Endothelial cell of umbilical vein (primary cell): Measurements from ENCODE around the gene STAG1. TPM values are rescaled to one million over a fixed set of nuclear protein-coding genes. Genes with fewer than 3 reads are reported as not detected.
"Not testable (repeated sequence)": the region's sequence is repeated elsewhere in the genome, so short reads cannot be mapped to it uniquely, and the experiment has no call there.

Source experiments
- BruUV-seq: library from RNA; stranded (reverse); fragments of 400-500 nt; replicated peaks from 2 replicates; lab custom pipeline; 2021; lab: Mats Ljungman, UMichigan
- CTCF ChIA-PET: fragments of 300-600, 350-600 bp; sonication (Branson Sonifier 250); formaldehyde crosslinking; loops from one replicate; lab custom pipeline; 2021; ENCODE audit warnings: antibody characterized with exemption, inconsistent platforms; lab: Charles Lee
- POLR2A ChIA-PET: fragments of 300-600, 350-600 bp; sonication (Branson Sonifier 250); formaldehyde crosslinking; loops from one replicate; lab custom pipeline; 2021; ENCODE audit warnings: antibody characterized with exemption, inconsistent platforms; lab: Charles Lee
- DNase-seq: peaks from one replicate; pipeline ENCODE4 v3.0.0-alpha.2; 2011; ENCODE audit warnings: low read depth, low spot score
- FAIRE-seq: peaks from 2 replicates; lab custom pipeline; 2011; peaks lifted over from hg19 to GRCh38; lab: Jason Lieb, UNC
- H2AFZ ChIP-seq: 2 replicates; pipeline ENCODE4 v1.6.0; 2012; ENCODE audit warnings: low read depth, low read length, control low read depth, inconsistent platforms
- H3K27ac ChIP-seq: 2 replicates; pipeline ENCODE4 v1.5.1; 2011; ENCODE audit warnings: low read depth, mild to moderate bottlenecking, control low read depth, low read length, moderate library complexity; ENCODE audit not compliant: insufficient read depth
- H3K27me3 ChIP-seq, 2 experiments: 2 replicates each; pipeline versions ENCODE4 v1.6.0 to v1.6.1; 2011; ENCODE audit warnings: low read length in 2 of 2, mixed read lengths in 1 of 2; ENCODE audit not compliant: control insufficient read depth in 2 of 2, insufficient read depth in 2 of 2
- H3K36me3 ChIP-seq, 2 experiments: 2 replicates in 1 of 2; 3 replicates in 1 of 2; pipeline ENCODE4 v1.5.1; 2011; ENCODE audit warnings: low read length in 2 of 2, mild to moderate bottlenecking in 1 of 2, moderate library complexity in 1 of 2; ENCODE audit not compliant: control insufficient read depth in 2 of 2, insufficient read depth in 2 of 2; ENCODE audit errors: extremely low read depth in 1 of 2
- H3K4me1 ChIP-seq: 3 replicates; pipeline ENCODE4 v1.5.1; 2011; ENCODE audit warnings: mild to moderate bottlenecking, low read length; ENCODE audit not compliant: control insufficient read depth, insufficient read depth; ENCODE audit errors: extremely low read depth
- H3K4me2 ChIP-seq: 2 replicates; pipeline ENCODE4 v1.6.1; 2011; ENCODE audit warnings: low read length, control low read depth, mixed read lengths; ENCODE audit not compliant: insufficient read depth
- H3K4me3 ChIP-seq, 3 experiments: fragments of 200-600 bp in 1 of 3; sonication (generic), shearing (Covaris generic) in 1 of 3; replicated peaks in 1 of 3; 2 replicates each; pipeline ENCODE4 v1.5.1; 2011 to 2016; ENCODE audit warnings: control low read depth in 3 of 3, low read length in 3 of 3, mild to moderate bottlenecking in 2 of 3, inconsistent platforms in 1 of 3, low read depth in 1 of 3, moderate library complexity in 1 of 3; ENCODE audit not compliant: insufficient read depth in 1 of 3
- H3K79me2 ChIP-seq: 2 replicates; pipeline ENCODE4 v1.6.0; 2012; ENCODE audit warnings: low read length, inconsistent platforms; ENCODE audit not compliant: control insufficient read depth, insufficient read depth
- H3K9ac ChIP-seq: replicated peaks from 2 replicates; pipeline ENCODE3; 2011; ENCODE audit warnings: low read length, control low read depth; ENCODE audit not compliant: insufficient read depth; ENCODE audit errors: extremely low read depth
- H3K9me1 ChIP-seq: replicated peaks from 3 replicates; pipeline ENCODE4 v1.6.0; 2011; ENCODE audit warnings: mild to moderate bottlenecking, low read length; ENCODE audit not compliant: control insufficient read depth, insufficient read depth; ENCODE audit errors: extremely low read depth
- H3K9me3 ChIP-seq: replicated peaks from 2 replicates; pipeline ENCODE4 v1.5.1; 2012; ENCODE audit warnings: low read length, inconsistent platforms; ENCODE audit not compliant: control insufficient read depth, insufficient read depth
- H4K20me1 ChIP-seq: replicated peaks from 2 replicates; pipeline ENCODE3; 2011; ENCODE audit warnings: mild to moderate bottlenecking, low read length; ENCODE audit not compliant: control insufficient read depth, insufficient read depth; ENCODE audit errors: extremely low read depth
- EZH2 ChIP-seq: IDR thresholded peaks from 2 replicates; pipeline ENCODE4 v1.6.1; 2012; ENCODE audit warnings: borderline replicate concordance, low read depth, mild to moderate bottlenecking, moderate library complexity, low read length, inconsistent platforms; ENCODE audit not compliant: severe bottlenecking
- FOS ChIP-seq: IDR thresholded peaks from 2 replicates; pipeline ENCODE4 v1.6.1; 2011; ENCODE audit warnings: mild to moderate bottlenecking, low read length, moderate library complexity, borderline replicate concordance; ENCODE audit not compliant: insufficient read depth
- GATA2 ChIP-seq: IDR thresholded peaks from 2 replicates; pipeline ENCODE4 v1.7.0; 2011; ENCODE audit warnings: low read depth, mild to moderate bottlenecking, moderate library complexity, mixed read lengths, low read length; ENCODE audit not compliant: insufficient read length, insufficient read depth
- JUN ChIP-seq: IDR thresholded peaks from 2 replicates; pipeline ENCODE4 v1.6.1; 2011; ENCODE audit warnings: borderline replicate concordance, low read depth; ENCODE audit not compliant: insufficient read length, insufficient read depth
- MYC ChIP-seq: IDR thresholded peaks from one replicate; pipeline ENCODE4 v1.6.1; 2011; ENCODE audit warnings: mild to moderate bottlenecking, low read depth, low read length
- POLR2A ChIP-seq: IDR thresholded peaks from 2 replicates; pipeline ENCODE4 v1.6.1; 2012; ENCODE audit warnings: low read depth, mild to moderate bottlenecking, control low read depth, low read length
- POLR2AphosphoS5 ChIP-seq: IDR thresholded peaks from 2 replicates; pipeline ENCODE4 v1.6.1; 2012; ENCODE audit warnings: low read depth, mild to moderate bottlenecking, control low read depth, low read length, moderate library complexity; ENCODE audit not compliant: insufficient read depth
- dilution Hi-C: fragments of 300-500 bp; cut with MboI; formaldehyde crosslinking; loops from one replicate; pipeline ENCODE4 v1.15.0; 2019; ENCODE audit warnings: low sequenced_read_pairs; ENCODE audit not compliant: extremely low pct_ligation_motif_present
- intact Hi-C: fragments of 100-400 bp; cut with micrococcal nuclease; formaldehyde crosslinking; loops from one replicate; pipeline ENCODE4 v1.10.0; 2022
- polyA plus RNA-seq, 4 experiments: library from polyadenylated mRNA; depleted of rRNA in 3 of 4; stranded (reverse) in 3 of 4; unstranded in 1 of 4; fragments of >200 nt; gene quantifications; 2 replicates each; pipeline versions ENCODE4 v1.2.1 to v1.2.3, GENCODE V29; 2011 to 2012; ENCODE audit warnings: missing spikeins in 1 of 4
- total RNA-seq: library from RNA; stranded (reverse); gene quantifications from 2 replicates; pipeline ENCODE4 v1.2.3, GENCODE V29; 2021
- TF ChIP-seq, protein P1 (sequence below), 2 donors: IDR thresholded peaks; 1 replicate in 1 of 2; 2 replicates in 1 of 2; pipeline ENCODE4 v1.5.1; 2011; ENCODE audit warnings: low read length in 2 of 2, mild to moderate bottlenecking in 2 of 2, moderate library complexity in 2 of 2, control low read depth in 1 of 2, inconsistent platforms in 1 of 2, low read depth in 1 of 2; ENCODE audit not compliant: insufficient read depth in 1 of 2; ENCODE audit errors: extremely low read depth in 1 of 2
- TF ChIP-seq, protein P2 (sequence below): IDR thresholded peaks from 2 replicates; pipeline ENCODE4 v1.6.1; 2011; ENCODE audit not compliant: insufficient read depth, insufficient read length

Gene STAG1
- total and polyA plus RNA-seq, 2 donors (not counting 3 experiments of a cell fraction or from before 2014, with no cell fraction given), result 7.4 to 42.1 TPM

DNA sequence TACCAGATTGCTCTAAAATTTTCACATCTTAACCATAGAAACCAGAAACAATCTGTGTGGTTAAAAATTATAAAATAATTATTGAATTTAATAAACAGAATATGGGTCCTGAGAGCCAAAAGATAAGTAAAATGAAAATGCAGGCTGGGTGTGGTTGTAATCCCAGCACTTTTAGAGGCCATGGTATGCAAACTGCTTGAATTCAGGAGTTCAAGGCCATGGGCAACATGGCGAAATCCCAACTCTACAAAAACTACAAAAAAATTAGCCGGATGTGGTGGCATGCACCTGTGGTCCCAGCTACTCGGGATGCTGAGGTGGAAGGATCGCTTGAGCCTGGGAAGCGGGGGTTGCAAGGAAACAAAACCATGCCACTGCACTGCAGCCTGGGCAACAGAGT, 236.1 kb downstream of the STAG1 start:
- no peak overlapping the region for H3K9ac ChIP-seq
- FAIRE-seq, result no peak
- H2AFZ ChIP-seq, result no peak overlapping the region
- no peak overlapping the region for H3K4me2 ChIP-seq
- TF ChIP-seq FOS (no peak), EZH2 (no peak), POLR2A (no peak), POLR2AphosphoS5 (no peak), JUN (no peak), MYC (no peak), GATA2 (no peak)
- TF ChIP-seq, protein P1, sequence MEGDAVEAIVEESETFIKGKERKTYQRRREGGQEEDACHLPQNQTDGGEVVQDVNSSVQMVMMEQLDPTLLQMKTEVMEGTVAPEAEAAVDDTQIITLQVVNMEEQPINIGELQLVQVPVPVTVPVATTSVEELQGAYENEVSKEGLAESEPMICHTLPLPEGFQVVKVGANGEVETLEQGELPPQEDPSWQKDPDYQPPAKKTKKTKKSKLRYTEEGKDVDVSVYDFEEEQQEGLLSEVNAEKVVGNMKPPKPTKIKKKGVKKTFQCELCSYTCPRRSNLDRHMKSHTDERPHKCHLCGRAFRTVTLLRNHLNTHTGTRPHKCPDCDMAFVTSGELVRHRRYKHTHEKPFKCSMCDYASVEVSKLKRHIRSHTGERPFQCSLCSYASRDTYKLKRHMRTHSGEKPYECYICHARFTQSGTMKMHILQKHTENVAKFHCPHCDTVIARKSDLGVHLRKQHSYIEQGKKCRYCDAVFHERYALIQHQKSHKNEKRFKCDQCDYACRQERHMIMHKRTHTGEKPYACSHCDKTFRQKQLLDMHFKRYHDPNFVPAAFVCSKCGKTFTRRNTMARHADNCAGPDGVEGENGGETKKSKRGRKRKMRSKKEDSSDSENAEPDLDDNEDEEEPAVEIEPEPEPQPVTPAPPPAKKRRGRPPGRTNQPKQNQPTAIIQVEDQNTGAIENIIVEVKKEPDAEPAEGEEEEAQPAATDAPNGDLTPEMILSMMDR (IDR thresholded peaks at IDR 0.05; ENCODE audit: extremely low read depth in 1 of 2, insufficient read depth in 1 of 2, low read depth in 1 of 2, low read length in 2 of 2), result no peak
- TF ChIP-seq, protein P2, sequence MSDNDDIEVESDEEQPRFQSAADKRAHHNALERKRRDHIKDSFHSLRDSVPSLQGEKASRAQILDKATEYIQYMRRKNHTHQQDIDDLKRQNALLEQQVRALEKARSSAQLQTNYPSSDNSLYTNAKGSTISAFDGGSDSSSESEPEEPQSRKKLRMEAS, result no peak
- peaks cover 0 to 3% of the 10 kb centered on the region in 2 experiments for H3K36me3 ChIP-seq
- H3K27ac ChIP-seq, result no peak overlapping the region
- H3K27me3 ChIP-seq, result no peaks in the 10 kb centered on the region
- CTCF ChIA-PET, result interaction anchor here (1.3 kb wide), 1 partner anchor 236 kb away, joined by 5 read pairs; no protein-coding TSS in a partner anchor
- dilution Hi-C loops, result no loop called here
- no peaks in the 10 kb centered on the region for H3K9me1 ChIP-seq
- intact Hi-C loops, result no loop called here
- no peaks in the 10 kb centered on the region for H3K9me3 ChIP-seq
- H3K4me3 ChIP-seq, result no peak overlapping the region
- POLR2A ChIA-PET, result no interaction called here
- no TSS peak for BruUV-seq
- DNase-seq, result no peak
- no peaks in the 10 kb centered on the region for H3K79me2 ChIP-seq
- no peaks in the 10 kb centered on the region for H4K20me1 ChIP-seq
- H3K4me1 ChIP-seq, result peaks cover 2% of the 10 kb centered on the region

DNA sequence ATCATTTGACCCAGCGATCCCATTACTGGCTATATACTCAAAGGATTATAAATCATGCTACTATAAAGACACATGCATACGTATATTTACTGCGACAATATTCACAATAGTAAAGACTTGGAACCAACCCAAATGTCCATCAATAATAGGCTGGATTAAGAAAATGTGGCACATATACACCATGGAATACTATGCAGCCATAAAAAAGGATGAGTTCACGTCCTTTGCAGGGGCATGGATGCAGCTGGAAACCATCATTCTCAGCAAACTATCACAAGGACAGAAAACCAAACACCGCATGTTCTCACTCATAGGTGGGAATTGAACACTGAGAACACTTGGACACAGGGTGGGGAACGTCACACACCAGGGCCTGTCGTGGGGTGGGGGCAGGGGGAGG, 237.6 kb downstream of the STAG1 start:
- H3K27ac ChIP-seq, CTCF ChIA-PET, H3K36me3 ChIP-seq, dilution Hi-C loops, H4K20me1 ChIP-seq, H3K4me2 ChIP-seq, FAIRE-seq, H3K9ac ChIP-seq, intact Hi-C loops, POLR2A ChIA-PET, H3K4me3 ChIP-seq, DNase-seq, H3K79me2 ChIP-seq, BruUV-seq, H3K9me3 ChIP-seq, H3K9me1 ChIP-seq, H3K4me1 ChIP-seq, H2AFZ ChIP-seq, H3K27me3 ChIP-seq: not testable (repeated sequence)
